HL-60 (cell line): ENCODE measurements around the gene EZH1.
A peak's percentile ranks its signal among the peaks of the same experiment; 100 is the strongest.

ENCODE experiments used
- DNase-seq, 2 experiments: peaks; one replicate each; pipeline ENCODE4 v3.0.0-alpha.2; 2010 to 2020; ENCODE audit warnings: low read depth in 1 of 2, low spot score in 1 of 2
- H3K27ac ChIP-seq: fragments of 250-450 bp; sonication (Bioruptor Pico); replicated peaks from 2 replicates; pipeline ENCODE4 v1.5.1; 2020; ENCODE audit warnings: mild to moderate bottlenecking, moderate library complexity
- H3K27me3 ChIP-seq: fragments of 250-450 bp; sonication (Bioruptor Pico); 2 replicates; pipeline ENCODE4 v1.5.1; 2021; ENCODE audit warnings: mild to moderate bottlenecking, moderate library complexity; ENCODE audit not compliant: insufficient read depth, poor library complexity, severe bottlenecking
- H3K4me3 ChIP-seq: replicated peaks from 2 replicates; pipeline ENCODE4 v1.5.1; 2011; ENCODE audit warnings: mild to moderate bottlenecking, control low read depth, low read length; ENCODE audit not compliant: insufficient read depth
- GABPA ChIP-seq: IDR thresholded peaks from 2 replicates; pipeline ENCODE4 v1.6.1; 2012; ENCODE audit warnings: low read depth
- POLR2AphosphoS5 ChIP-seq: IDR thresholded peaks from 2 replicates; pipeline ENCODE4 v1.6.1; 2012; ENCODE audit warnings: low read depth
- SPI1 ChIP-seq: IDR thresholded peaks from 2 replicates; pipeline ENCODE4 v1.6.1; 2012; ENCODE audit warnings: low read depth, mild to moderate bottlenecking, borderline replicate concordance
- TF ChIP-seq, protein P1 (sequence below): IDR thresholded peaks from 2 replicates; pipeline ENCODE4 v1.6.1; 2012; ENCODE audit warnings: low read depth; ENCODE audit not compliant: insufficient replicate concordance
- TF ChIP-seq, protein P2 (sequence below): IDR thresholded peaks from one replicate; pipeline ENCODE4 v1.5.1; 2011; ENCODE audit warnings: low read length, control low read depth, inconsistent platforms; ENCODE audit not compliant: insufficient read depth

The EZH1 gene

DNA sequence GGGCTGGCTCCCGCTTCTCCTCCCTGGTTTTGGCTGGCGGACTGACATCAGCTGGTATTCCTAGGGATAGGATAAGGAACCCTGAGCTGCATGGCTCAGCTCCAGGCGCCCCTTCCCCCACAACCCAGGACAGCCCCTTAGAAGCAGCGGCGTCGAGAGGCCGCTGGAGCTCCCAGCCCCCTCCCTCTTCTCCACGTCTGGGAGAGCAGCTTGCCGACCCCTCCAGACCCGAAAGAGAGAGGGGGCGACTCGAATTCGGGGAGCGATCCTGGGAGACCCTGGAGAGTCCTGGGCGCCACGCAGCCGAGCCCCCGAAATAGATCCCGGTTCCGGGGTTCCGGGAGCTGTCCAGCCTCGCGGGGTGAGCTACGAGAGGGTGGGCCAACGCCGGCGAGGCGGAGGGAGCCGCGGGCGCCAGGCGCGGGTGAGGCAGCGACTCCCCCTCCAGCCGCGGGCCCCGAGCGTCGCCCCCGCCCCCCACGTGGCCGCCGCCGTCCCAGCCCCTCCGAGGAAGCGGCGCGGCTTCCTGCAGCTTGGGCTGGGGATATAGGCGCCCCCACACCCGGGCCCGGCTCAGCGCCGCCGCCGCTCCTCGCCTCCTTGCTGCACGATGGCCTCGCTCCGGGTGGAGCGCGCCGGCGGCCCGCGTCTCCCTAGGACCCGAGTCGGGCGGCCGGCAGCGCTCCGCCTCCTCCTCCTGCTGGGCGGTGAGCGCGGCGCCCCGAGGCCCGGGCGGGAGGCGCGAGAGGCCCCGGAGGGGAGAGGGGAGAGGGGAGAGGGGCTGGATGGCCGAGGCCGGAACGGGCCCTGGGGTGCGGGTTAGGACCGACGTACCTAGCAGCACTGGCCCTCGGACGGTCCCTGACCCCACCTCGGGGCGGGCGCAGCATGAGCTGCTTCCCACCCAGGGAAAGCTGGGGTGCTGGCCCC is 16.1 kb upstream of the EZH1 start, which contains the start of gene RAMP2:
TSS of gene RAMP2 (plus strand) at position 576 of the 930 bp plus-strand sequence. CDS start at position 611, 35 bp downstream.
- TF ChIP-seq, protein P1, sequence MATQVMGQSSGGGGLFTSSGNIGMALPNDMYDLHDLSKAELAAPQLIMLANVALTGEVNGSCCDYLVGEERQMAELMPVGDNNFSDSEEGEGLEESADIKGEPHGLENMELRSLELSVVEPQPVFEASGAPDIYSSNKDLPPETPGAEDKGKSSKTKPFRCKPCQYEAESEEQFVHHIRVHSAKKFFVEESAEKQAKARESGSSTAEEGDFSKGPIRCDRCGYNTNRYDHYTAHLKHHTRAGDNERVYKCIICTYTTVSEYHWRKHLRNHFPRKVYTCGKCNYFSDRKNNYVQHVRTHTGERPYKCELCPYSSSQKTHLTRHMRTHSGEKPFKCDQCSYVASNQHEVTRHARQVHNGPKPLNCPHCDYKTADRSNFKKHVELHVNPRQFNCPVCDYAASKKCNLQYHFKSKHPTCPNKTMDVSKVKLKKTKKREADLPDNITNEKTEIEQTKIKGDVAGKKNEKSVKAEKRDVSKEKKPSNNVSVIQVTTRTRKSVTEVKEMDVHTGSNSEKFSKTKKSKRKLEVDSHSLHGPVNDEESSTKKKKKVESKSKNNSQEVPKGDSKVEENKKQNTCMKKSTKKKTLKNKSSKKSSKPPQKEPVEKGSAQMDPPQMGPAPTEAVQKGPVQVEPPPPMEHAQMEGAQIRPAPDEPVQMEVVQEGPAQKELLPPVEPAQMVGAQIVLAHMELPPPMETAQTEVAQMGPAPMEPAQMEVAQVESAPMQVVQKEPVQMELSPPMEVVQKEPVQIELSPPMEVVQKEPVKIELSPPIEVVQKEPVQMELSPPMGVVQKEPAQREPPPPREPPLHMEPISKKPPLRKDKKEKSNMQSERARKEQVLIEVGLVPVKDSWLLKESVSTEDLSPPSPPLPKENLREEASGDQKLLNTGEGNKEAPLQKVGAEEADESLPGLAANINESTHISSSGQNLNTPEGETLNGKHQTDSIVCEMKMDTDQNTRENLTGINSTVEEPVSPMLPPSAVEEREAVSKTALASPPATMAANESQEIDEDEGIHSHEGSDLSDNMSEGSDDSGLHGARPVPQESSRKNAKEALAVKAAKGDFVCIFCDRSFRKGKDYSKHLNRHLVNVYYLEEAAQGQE, result peak; percentile 86
- TF ChIP-seq POLR2AphosphoS5, result no peak
- H3K27ac ChIP-seq, result no peak within 1 kb of the TSS
- peaks cover 32% of the 10 kb centered on the region for H3K27me3 ChIP-seq
- no peak for DNase-seq
- H3K4me3 ChIP-seq, result peak within 1 kb of the TSS; percentile 11; the same call in 1 of the 2 replicates

DNA sequence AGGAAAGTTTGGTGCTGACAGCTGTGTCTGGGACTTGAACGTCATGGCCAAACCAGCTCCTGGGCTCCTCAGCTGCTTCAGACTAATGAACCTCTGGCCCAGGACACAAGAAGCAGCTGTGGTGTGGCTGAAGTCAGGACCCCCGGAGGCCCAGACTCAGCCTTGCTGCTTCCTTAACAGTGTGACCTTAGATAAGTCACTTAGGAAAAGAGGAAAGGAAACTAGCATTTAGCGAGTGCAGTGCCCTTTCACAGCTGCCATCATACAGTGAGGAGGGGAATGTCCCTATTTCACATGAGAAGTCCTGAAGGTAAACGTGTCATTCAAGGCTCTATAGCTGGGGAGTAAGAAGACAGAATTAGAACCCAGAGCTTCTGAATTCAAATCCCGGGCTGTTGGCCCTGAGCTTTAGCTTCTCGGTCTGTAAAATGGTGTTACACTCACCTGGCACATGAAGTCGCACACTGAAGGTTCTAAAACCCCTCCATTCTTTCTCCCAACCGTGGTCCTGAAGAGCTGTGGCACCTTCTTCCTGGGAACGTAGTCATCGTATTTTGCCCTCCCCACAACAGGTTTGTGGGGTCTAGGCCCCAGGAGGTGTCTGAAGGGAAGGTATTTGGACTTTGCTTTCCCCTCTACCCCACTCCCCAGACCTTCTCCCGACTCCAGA is 15.3 kb upstream of the EZH1 start:
- TF ChIP-seq, protein P2, sequence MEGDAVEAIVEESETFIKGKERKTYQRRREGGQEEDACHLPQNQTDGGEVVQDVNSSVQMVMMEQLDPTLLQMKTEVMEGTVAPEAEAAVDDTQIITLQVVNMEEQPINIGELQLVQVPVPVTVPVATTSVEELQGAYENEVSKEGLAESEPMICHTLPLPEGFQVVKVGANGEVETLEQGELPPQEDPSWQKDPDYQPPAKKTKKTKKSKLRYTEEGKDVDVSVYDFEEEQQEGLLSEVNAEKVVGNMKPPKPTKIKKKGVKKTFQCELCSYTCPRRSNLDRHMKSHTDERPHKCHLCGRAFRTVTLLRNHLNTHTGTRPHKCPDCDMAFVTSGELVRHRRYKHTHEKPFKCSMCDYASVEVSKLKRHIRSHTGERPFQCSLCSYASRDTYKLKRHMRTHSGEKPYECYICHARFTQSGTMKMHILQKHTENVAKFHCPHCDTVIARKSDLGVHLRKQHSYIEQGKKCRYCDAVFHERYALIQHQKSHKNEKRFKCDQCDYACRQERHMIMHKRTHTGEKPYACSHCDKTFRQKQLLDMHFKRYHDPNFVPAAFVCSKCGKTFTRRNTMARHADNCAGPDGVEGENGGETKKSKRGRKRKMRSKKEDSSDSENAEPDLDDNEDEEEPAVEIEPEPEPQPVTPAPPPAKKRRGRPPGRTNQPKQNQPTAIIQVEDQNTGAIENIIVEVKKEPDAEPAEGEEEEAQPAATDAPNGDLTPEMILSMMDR, result no peak
- TF ChIP-seq, protein P1, result no peak
- TF ChIP-seq GABPA (no peak), SPI1 (no peak), POLR2AphosphoS5 (no peak)
- peaks cover 32% of the 10 kb centered on the region for H3K27me3 ChIP-seq
- H3K27ac ChIP-seq, result no peak overlapping the region
- no peak overlapping the region for H3K4me3 ChIP-seq
- DNase-seq, result no peak

DNA sequence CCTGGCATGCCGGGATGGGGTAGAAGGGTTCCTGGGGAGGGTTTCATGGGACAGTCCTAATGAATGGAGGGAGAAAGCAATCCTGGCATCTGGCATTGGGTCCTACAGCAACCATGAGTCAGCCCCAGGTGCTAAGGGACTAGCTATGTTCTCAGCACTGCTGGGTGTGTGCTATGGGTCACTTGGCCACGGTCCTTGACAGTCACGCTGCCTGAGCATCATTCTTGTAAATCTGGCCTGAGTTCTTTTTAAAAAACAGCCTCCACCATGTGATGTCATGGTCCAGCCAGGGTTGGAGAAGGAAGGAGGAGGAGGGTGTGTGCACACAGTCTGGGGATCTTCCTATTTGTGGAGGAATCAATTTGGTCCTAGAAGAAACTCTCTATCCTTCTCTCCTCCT is 9.9 kb upstream of the EZH1 start:
- no peak for DNase-seq
- H3K27me3 ChIP-seq, result peaks cover 10% of the 10 kb centered on the region
- TF ChIP-seq SPI1 (no peak), POLR2AphosphoS5 (no peak)
- TF ChIP-seq, protein P2, result no peak

GRCh38 chr17:42751628-42752027 is 6.8 kb upstream of the EZH1 start:
- H3K27ac ChIP-seq, result no peak overlapping the region
- H3K27me3 ChIP-seq, result no peaks in the 10 kb centered on the region
- DNase-seq, result no peak
- TF ChIP-seq, protein P2, result no peak
- no peak for TF ChIP-seq SPI1
- TF ChIP-seq GABPA, result no peak
- TF ChIP-seq POLR2AphosphoS5, result no peak
- TF ChIP-seq, protein P1, result no peak
- H3K4me3 ChIP-seq, result no peak overlapping the region

More for the DNA sequence above, 9.9 kb upstream of the EZH1 start:
- no peak overlapping the region for H3K27ac ChIP-seq
- H3K4me3 ChIP-seq, result no peak overlapping the region
